CD4-positive, alpha-beta T cell treated with Interleukin-21 for 1 hour (primary cell): Measurements from ENCODE around the gene UPB1.
"Not testable (repeated sequence)": the region's sequence is repeated elsewhere in the genome, so short reads cannot be mapped to it uniquely, and the experiment has no call there.

Experiments used
- DNase-seq: peaks from one replicate; pipeline ENCODE4 v3.0.0-alpha.2; 2020

The UPB1 gene

DNA sequence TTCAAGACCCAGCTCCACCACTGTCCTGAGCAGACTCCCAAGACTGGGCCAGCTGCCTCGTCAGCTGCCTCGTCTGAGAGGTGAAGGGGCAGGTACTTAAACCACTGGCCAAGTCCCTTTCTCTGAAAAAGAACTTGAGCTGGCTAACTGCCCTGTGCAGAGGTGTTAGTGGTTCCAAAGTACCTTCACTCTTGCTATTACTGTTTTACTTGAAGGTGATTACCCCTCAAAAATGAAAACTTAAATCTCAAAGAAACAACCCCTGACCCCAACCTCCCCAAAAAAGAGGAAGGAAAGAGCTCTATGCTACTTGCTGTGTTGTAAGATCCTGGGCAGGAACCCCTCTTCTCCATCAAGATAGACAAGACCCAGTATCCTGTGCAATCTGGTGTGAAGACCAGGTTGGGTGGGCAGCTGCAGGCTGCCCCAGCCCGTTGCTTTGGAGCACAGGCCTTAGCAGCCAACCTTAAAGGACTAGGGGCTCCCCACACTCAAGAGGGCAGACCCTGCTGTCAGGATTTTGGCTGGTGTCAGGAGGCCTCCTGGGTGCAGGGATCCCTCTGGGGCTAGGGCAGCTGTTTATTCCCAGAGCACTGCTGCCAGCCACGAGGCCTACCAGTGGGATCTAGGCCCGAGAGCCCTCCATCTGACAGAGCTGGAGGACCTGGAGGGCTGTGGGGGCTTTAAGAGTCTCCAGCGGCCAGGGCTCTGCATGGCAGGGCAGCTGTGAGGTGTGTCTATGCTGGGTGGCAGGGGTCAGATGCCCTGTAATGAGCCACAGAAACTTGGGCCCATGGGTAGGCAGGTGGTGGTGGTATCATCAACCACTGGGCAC is 46.8 kb downstream of the UPB1 start:
- DNase-seq, result no peak

GRCh38 chr22:24542641-24543040 is 47.5 kb downstream of the UPB1 start:
- DNase-seq, result no peak

DNA sequence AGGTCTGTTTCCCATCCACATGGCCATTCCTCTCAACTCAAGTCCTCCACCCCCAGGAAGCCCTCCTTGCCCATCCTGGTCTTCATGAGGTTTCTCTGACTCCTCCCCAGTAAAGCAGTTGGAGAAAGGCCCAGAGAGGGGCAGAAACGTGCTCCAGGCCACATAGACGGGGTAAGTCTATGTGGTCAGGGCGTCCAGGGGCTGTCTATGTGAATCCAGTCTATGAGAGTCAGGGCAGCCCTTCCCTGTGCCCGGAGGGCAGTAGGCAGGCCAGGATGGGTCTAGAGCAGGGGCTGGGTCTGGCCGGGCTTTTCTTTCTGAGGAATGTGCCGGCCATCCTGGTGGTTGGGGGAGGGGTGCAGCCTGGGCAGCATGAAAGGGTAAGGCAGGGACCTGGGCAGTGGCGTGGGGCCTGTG is 48.1 kb downstream of the UPB1 start:
- no peak for DNase-seq

- no peak for DNase-seq
These were observed 48.6 kb downstream of the UPB1 start for GRCh38 chr22:24543679-24544243.

DNA sequence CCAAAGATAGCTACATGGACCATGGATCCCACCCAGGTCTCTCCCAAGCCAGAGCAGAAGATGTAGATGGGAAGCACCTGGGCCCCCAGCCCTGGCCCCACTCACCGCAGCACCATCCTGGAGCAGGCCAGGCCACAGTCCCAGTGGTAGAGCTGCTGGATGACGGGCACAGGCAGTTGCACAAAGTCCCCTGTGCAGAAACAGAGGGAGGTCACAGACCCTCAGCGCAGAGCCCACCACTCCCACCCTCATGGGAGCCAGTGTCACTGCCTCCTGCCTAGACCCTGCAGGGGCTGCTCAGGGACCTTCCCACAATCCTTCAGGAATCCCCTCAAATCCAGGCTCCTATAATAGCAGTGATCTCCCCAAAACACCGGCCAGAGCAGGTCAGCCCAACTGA is 53.7 kb downstream of the UPB1 start:
- DNase-seq, result no peak

DNA sequence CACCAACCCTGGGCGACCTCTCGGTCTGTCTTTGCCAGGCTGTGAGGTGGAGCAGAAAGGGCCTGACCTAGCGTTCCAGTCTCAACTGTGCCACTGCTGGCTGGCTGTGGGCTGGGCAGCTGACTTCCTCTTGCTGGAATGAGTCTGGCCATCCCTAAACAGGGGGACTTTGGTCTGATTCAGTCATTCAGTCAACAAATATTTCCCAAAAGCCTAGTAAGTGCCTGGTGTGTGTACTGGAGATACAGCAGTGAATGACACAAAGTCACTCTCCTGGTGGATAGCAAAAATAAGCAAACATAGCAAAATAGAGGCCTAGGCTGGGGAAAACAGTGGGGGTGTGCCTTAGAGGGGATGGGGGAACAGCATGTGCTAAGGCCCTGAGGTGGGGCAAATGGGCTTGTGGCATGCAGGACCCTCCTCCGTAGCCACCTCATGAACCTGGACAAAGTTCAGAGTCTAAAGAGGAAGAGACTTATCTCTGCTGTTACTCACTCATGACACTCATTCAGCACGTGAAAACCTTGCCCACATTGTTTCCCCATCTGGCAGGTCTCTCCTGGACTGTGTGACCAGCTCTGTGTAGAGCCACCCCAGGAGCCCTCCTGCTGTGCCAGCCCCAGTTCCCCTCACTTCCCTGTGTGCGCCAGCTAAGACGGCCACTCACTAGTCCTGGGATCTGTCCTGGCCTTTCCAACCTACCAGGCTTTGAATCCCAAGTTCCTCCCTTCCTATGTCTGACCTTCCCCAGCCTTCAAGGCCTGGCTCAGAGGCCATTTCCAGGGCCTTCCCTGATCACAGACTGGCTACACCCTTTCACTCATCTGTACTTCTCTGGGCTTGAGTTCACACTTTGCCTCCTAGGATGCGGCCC is 55.1 kb downstream of the UPB1 start:
- no peak for DNase-seq

- DNase-seq, result no peak
These were observed 55.8 kb downstream of the UPB1 start for GRCh38 chr22:24550902-24551435.

DNA sequence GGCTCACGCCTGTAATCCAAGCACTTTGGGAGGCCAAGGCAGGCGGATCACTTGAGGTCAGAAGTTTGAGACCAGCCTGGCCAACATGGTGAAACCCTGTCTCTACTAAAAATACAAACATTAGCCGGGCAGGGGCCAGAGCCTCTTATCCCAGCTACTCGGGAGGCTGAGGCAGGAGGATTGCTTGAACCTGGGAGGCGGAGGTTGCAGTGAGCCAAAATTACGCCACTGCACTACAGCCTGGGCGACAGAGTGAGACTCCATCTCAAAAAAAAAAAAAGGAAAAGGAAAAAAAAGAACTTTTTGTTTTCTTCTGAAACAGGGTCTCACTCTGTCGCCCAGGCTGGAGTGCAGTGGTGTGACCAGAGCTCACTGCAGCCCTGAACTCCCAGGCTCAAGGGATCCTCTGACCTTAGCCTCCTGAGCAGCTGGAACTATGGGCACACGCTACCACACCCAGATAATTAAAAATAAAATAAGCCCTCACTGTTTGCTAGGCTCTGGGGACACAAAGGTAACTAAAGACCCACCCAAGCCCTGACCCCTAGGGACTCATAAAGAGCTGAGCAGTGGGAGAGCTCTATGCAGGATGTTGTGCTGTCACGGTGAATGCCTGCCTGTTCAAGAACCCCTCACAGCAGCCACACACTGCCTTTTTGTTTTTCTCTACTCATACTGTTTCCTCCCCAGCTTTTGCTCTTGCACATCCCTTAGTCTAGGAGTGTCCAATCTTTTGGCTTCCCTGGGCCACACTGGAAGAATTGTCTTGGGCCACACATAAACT is 57.6 kb downstream of the UPB1 start:
- DNase-seq, result not testable (repeated sequence)

DNA sequence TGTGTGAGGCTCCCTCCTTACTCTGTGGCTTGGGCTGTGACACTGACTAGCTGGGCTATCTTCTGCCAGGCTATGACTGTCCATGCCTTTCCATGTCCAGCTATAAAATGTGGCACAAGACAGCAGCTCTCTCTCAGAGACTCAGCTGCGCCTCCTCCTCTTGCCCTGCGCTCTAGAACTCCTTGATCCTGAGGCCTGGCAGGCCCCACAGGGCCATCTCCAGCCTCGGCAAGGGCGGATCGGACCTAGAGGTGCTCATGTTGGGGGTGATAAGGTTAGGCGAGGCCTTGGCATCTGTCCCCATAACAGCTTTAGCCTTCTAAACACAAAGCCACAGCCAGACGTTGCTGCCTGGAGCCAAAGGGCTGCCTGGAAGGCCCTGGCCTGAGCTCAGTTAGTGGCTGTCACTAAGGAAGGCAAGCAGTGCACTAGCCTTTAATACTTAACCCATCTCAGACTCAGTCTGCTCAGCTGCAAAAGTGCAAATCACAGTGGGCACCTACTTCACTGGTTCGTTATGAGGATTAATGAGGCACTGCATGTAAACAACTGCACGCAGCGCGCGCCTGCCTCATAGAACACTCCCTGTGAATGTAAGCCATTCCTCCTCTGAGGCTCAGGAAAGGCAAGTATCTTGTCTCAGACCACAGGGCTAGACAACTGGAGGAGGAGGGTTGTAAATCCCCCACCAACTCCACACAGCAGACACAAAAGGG is 58.6 kb downstream of the UPB1 start:
- peak; percentile 10 for DNase-seq

DNA sequence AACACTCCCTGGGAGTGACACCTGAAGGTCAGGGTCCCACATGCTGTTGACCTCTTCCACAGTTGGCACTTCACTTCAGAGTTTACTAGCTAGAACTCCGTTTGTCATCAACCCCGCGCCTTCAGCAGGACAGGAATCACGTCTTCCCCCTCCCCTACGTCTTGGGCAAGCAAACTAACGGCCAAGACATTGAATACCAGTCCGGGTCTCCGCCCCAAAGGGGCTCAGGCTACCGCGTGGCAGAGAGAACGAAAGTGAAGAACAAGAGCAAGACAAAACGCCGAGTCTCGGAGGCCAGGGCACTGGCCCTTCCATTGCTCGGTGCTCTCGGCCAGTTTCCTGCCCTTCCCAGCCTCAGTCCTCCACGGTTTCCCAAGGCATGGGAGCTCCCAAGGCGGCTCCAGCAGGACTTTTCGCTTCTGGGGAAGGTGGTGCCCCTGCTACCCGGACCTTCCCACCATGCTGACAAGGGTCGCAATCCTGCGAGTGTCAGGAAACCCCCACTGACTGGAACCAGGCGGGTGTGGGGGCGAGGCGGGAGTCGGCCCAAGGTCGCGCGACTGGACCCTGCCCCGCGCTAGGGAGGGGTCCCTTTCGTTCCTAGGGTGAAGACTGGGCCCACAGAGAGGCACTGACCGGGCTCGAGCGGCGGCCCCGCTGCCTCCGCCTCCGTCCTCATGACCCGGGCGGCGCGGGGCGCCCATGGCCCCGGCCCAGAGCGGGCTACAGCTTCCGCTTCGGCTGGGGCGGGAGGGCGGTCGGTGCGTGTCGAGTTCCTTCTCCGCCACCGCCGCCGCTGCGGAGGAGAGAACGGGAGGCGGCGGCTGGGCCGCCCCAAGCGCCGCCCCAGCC is 59.4 kb downstream of the UPB1 start, which contains the start of gene GUCD1:
Gene GUCD1, minus strand, starts transcription at position 826 of the 852 bp plus-strand sequence. Its CDS starts 147 bp downstream, at position 679.
- DNase-seq, result peak; percentile 24

DNA sequence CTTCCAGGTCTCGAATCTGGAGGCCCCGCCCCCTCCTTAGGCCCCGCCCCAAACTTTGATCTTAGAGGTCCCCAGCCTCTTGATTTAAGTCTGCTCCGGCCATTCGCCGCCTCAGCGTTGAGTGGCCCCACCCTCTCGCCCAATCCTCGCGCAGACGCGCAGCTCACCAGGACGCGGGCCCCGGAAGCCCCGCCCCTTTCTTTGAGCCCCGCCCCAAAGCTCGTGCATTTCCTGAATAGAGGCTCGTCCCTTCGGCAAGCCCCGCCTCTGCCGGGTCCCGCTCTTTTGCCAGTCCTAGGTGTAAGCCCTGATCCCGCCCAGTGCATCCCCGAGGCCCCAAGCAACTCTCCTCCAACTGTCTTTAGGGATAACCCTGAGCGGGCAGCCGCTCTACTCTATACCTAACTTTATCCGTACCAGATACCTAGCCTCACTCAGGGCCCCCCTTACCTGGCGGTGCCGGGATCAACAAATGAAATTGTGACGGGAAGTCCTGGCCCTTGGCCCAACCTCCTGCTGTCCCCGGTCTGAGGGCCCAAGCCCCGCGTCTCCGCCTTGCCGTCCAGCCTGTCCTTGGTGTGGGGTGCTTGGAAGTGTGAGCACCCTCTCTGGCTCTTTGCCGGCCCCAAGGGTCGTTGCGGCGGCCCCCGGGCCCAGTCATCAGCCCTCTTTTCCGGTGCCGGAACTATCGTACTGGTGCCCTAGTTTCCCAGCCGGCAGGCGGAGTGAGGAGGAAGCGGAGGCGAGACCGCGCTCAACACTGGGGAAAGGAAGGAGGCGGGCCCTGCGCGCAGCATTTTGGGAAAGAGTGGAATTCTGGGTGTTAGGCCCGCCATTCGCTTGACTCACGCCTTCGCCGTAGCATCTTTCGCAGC is 60.3 kb downstream of the UPB1 start, which contains the start of gene SNRPD3:
Gene SNRPD3, plus strand, starts transcription at position 835 of the 875 bp plus-strand sequence. CDS start 1,676 bp downstream, outside the sequence.
- DNase-seq, result peak; percentile 100

GRCh38 chr22:24559471-24559870 is 64.3 kb downstream of the UPB1 start:
- no peak for DNase-seq

DNA sequence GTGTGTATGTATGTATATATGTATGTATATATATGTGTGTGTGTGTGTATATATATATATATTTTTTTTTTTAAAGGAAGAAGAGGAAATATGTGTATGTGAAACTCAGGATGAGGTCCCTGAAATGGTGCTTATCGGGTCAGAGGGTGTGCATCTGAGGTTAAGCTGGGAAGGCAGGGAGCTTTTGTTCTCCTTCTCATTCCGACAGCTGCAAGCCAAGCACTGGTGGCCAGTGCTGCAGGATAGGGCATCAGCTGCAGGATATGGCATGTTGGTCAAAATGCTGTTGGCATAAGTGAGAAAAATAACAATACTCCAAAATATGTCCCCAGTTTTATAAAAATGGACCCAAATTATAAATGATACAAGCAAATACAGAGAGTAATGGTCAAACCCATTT is 68.1 kb downstream of the UPB1 start:
- no peak for DNase-seq

DNA sequence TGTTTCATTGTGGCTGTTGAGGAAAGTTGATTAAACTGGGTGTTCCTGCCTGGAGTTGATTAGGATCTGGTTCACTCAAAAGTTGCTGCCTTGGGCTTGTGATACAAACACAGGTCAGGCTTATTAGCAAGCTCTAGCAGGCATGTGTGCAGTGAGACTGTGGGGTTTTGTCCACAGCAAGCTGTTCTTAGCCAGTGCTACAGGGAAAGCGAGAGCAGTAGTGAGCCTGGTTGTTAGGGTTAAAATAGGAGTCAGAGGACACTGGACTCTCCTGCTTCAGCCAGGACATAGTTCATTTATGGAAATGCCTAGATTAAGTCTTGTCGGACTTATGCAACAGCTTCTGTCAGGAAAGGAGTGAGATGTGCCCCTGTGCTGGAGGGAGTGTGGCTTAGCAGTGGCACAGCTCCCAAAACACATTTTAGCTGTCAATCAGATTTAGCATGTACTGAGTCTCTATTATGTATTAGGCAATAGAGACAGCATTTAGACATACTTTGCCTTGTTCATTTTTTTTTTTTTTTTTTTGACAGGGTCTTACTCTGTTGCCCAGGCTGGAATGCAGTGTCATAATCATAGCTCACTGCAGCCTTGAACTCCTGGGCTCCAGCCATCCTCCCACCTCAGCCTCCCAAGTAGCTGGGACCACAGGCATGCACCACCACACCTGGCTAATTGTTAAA is 69.4 kb downstream of the UPB1 start:
- DNase-seq, result no peak

- DNase-seq, result no peak
These were observed 69.9 kb downstream of the UPB1 start for GRCh38 chr22:24565077-24565476.

DNA sequence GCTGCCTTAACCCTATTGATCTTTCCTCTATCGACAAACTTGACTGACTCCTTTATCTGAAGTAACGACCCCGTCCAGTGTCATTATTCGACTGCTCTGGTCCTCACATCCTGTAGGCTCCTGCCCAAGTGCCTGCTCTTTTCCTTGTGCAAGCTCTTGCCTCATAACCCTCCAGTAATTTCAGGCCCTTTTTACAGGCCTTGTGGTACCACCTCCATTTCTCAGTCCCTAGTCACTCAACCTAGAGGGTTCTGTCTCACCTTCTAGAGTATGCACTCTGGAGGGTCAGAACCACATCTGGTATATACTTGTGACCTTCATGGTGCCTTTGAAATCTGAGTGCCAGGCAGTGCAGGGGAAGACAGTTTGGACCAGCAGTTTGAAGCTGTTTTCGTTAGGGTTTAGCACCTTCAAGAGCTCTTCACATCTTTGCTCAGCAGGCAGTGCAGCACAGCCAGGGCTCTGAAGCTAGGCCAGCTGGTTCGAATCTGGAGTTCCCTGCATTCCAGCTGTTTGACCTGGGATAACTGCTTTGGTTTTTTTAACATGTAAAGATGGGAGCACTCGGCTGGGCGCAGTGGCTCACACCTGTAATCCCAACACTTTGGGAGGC is 71.9 kb downstream of the UPB1 start:
- DNase-seq, result no peak

DNA sequence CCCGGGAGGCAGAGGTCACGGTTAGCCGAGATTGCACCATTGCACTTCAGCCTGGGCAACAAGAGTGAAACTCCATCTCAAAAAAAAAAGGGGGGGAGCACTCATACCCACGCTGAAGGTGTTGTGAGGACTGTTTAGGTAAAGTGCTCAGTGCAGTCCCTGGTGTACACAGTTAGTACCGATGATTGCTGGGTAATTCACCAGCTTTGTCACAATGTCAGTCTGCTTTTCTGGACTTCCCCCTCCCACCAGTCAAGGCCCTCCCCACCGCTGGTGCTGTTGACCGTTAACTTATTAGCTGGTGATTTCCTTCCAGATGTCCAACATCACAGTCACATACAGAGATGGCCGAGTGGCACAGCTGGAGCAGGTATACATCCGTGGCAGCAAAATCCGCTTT is 72.5 kb downstream of the UPB1 start:
- no peak for DNase-seq

DNA sequence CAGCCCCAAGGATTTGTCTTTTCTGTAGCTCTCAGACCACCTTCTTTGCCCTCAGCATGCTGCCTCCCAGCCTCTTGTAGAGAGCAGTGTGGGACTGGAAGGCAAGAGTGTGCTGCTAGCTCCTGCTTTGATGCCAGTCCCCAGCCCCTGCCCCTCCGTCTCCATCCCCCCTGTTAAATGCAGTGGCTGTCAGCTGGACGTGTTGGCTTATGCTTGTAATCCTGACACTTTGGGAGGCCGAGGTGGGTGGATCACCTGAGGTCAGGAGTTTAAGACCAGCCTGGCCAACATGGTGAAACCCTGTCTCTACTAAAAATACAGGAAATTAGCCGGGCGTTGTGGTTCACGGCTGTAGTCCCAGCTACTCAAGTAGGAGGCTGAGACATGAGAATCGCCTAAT is 76.1 kb downstream of the UPB1 start:
- DNase-seq, result no peak
